Kidney (tissue), 14 donors: Measurements from ENCODE around the gene PRKAR1B. TPM values are rescaled to one million over a fixed set of nuclear protein-coding genes. Genes with fewer than 3 reads are reported as not detected.

Experiments used
- DNase-seq, 5 donors: peaks; one replicate each; pipeline ENCODE4 v3.0.0-alpha.2; 2013 to 2020
- FAIRE-seq: peaks from 2 replicates; lab custom pipeline; 2012; peaks lifted over from hg19 to GRCh38; lab: Jason Lieb, UNC
- H3K27ac ChIP-seq, 2 donors: one replicate each; pipeline ENCODE4 v1.7.0; 2013; ENCODE audit warnings: low read depth in 2 of 2, low read length in 2 of 2, inconsistent platforms in 1 of 2
- H3K27me3 ChIP-seq: one replicate; pipeline ENCODE4 v1.7.1; 2013; ENCODE audit warnings: low read length, inconsistent platforms; ENCODE audit not compliant: control insufficient read depth, insufficient read depth
- H3K36me3 ChIP-seq, 3 donors: one replicate each; pipeline versions ENCODE4 v1.7.0 to v1.7.1; 2013; ENCODE audit warnings: low read length in 3 of 3, control low read depth in 1 of 3, inconsistent platforms in 1 of 3; ENCODE audit not compliant: insufficient read depth in 3 of 3, control insufficient read depth in 2 of 3
- H3K4me1 ChIP-seq, 3 donors: one replicate each; pipeline versions ENCODE4 v1.7.0 to v1.7.1; 2013; ENCODE audit warnings: low read length in 3 of 3, inconsistent platforms in 1 of 3, low read depth in 1 of 3; ENCODE audit not compliant: control insufficient read depth in 2 of 3, insufficient read depth in 2 of 3
- H3K4me3 ChIP-seq, 3 donors: one replicate each; pipeline versions ENCODE4 v1.7.0 to v1.8.1; 2013; ENCODE audit warnings: low read length in 3 of 3, control low read depth in 1 of 3, inconsistent platforms in 1 of 3
- H3K9ac ChIP-seq, 3 donors: one replicate each; pipeline versions ENCODE4 v1.7.0 to v1.7.1; 2013; ENCODE audit warnings: low read length in 3 of 3, control low read depth in 1 of 3, inconsistent platforms in 1 of 3
- H3K9me3 ChIP-seq, 3 donors: one replicate each; pipeline versions ENCODE4 v1.7.0 to v1.7.1; 2013; ENCODE audit warnings: low read length in 3 of 3, control low read depth in 1 of 3, inconsistent platforms in 1 of 3; ENCODE audit not compliant: control insufficient read depth in 2 of 3, insufficient read depth in 1 of 3
- CTCF ChIP-seq: IDR thresholded peaks from 3 replicates; pipeline ENCODE4 v1.5.1; 2012; ENCODE audit warnings: mild to moderate bottlenecking, moderate library complexity, borderline replicate concordance; ENCODE audit not compliant: insufficient read depth; ENCODE audit errors: extremely low read depth
- intact Hi-C: fragments of 100-400 bp; cut with DNase I; formaldehyde crosslinking; loops from one replicate; pipeline ENCODE4 v1.11.1; 2022
- polyA plus RNA-seq: library from polyadenylated mRNA; stranded (reverse); fragments of 350-450 nt; fragmentation: Illumina TruSeq; extraction: RNeasy Lipid Tissue Mini Kit (QIAGEN cat#74804); gene quantifications from one replicate; pipeline ENCODE4 v1.2.3, GENCODE V29; 2014; ENCODE audit warnings: low read depth, low replicate concordance; ENCODE audit not compliant: insufficient read depth
- total RNA-seq: library from RNA; stranded (reverse); fragmentation: NEBNext Ultra II Directional; extraction: Animal tissue kit (Norgen Biotek cat#: 25700); gene quantifications from one replicate; pipeline ENCODE4 v1.2.1, GENCODE V29; 2021
- donor health status: control.
- donor health status: control.
- donor health status: control.
- donor health status: control.
- donor health status: control.
- donor health status: DM: yes; HTN: yes; CAD: no.
- donor health status: Normal renal cell carcinoma (clear cell type).

The PRKAR1B gene
- total and polyA plus RNA-seq, 2 donors from 2014 or later, result 15.9 to 21.4 TPM

DNA sequence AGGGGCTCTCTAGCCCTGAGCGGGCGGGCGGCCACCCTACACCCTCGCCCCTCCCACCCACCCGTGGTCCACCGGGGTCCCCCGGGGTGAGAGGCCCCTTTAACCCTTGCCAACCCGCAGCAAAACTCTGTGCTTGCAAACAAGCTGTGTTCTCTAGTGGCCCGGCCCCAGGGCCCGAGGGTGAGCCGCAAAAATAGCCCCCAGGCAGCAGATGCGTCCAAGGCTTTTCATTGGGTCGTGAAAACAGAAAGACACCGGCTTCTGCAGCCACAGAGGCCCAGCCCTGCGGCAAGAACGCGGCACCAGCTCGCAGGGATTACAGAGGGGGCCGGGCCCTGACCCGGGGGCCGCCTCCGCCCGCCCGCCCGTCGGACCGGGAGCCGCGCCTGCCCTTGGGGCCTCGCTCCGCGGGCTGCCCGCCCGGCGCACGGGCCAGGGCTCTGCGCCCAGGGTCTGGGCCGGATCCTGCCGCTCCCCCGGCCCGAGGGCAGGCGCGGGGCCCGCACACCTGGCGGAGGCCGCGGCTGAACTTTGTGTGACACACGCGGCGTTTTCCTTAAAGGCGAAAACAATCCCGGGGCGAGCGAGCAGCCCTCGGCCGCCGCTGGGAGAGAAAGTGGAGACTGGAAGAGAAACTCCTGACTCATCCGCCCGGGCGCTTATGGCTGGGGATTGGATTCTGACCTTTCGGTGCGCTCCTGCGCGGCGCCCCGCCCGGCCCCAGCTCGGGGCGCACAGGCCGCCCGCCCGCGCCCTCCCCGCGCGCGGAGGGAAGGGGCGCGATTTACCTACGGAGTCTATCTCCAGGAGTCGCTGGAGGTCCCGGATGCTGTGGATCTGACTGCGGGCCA is 210.2 kb downstream of the PRKAR1B start:
- Histone ChIP-seq H3K27ac (peak overlapping the region; percentile 23 to 74), H3K4me3 (peak overlapping the region in 1 of 3 donors; percentile 41), H3K9ac (peak overlapping the region in 1 of 3 donors; percentile 34), H3K9me3 (no peaks in the 10 kb centered on the region), H3K27me3 (no peaks in the 10 kb centered on the region), H3K4me1 (peaks cover 0 to 10% (median 9%) of the 10 kb centered on the region in 3 donors), H3K36me3 (no peaks in the 10 kb centered on the region)
- TF ChIP-seq CTCF, result no peak
- FAIRE-seq (no peak), DNase-seq (peak in 2 of 5 donors; percentile 77 to 85)
- intact Hi-C loops, result no loop called here

- DNase-seq (peak in 2 of 5 donors; percentile 48 to 55), FAIRE-seq (no peak)
- H3K9me3 ChIP-seq, result no peaks in the 10 kb centered on the region
- intact Hi-C loops, result no loop called here
- H3K27me3 ChIP-seq, result no peaks in the 10 kb centered on the region
- H3K4me3 ChIP-seq, result no peak overlapping the region
- no peak overlapping the region for H3K9ac ChIP-seq
- peak overlapping the region in 1 of 2 donors; percentile 57 for H3K27ac ChIP-seq
- TF ChIP-seq CTCF, result no peak
- peaks cover 0 to 10% (median 5%) of the 10 kb centered on the region in 3 donors for H3K4me1 ChIP-seq
- H3K36me3 ChIP-seq, result no peaks in the 10 kb centered on the region
Measured at GRCh38 chr7:516216-516605, 210.9 kb downstream of the PRKAR1B start.

GRCh38 chr7:515628-516027 is 211.5 kb downstream of the PRKAR1B start:
- Histone ChIP-seq H3K9me3 (no peaks in the 10 kb centered on the region), H3K36me3 (no peaks in the 10 kb centered on the region), H3K27ac (no peak overlapping the region), H3K4me3 (no peak overlapping the region), H3K4me1 (peaks cover 0 to 10% (median 2%) of the 10 kb centered on the region in 3 donors), H3K27me3 (no peaks in the 10 kb centered on the region), H3K9ac (no peak overlapping the region)
- DNase-seq (no peak), FAIRE-seq (no peak)
- no peak for TF ChIP-seq CTCF
- intact Hi-C loops, result no loop called here
